Measurements from ENCODE around the gene SLC25A13. TPM values are rescaled to one million over a fixed set of nuclear protein-coding genes. Genes with fewer than 3 reads are reported as not detected.

SLC25A13 gene
- total and polyA plus RNA-seq, 2 of the 4 experiments (the other 2 are of a cell fraction): 7.4 to 11.7 TPM

- dilution Hi-C loops (cut with HindIII; ENCODE audit: low sequenced_read_pairs, unreplicated experiment): no loop called here
These were observed 100.0 kb downstream of the SLC25A13 start for GRCh38 chr7:96221888-96222287.

More at GRCh38 chr7:96221888-96222287, 100.0 kb downstream of the SLC25A13 start:
- no peak overlapping the region for H2BK120ac ChIP-seq (ENCODE audit: low read depth, low read length)
- H4K91ac ChIP-seq (ENCODE audit: insufficient read depth, low read depth, low read length): no peak overlapping the region
- no peaks in the 10 kb centered on the region for H3K9me3 ChIP-seq (ENCODE audit: control insufficient read depth, insufficient read depth, low read length)
- H3K27ac ChIP-seq (ENCODE audit: insufficient read depth, low read length): no peak overlapping the region
- H3K4me3 ChIP-seq (ENCODE audit: insufficient read depth, low read depth, low read length): no peak overlapping the region
- H3K56ac ChIP-seq (ENCODE audit: extremely low read depth, insufficient read depth, low read length): no peak overlapping the region
- no peak for DNase-seq
- no peak overlapping the region for H2BK20ac ChIP-seq (ENCODE audit: low read depth, low read length)
- no peak overlapping the region for H3K4me2 ChIP-seq (ENCODE audit: low read depth, low read length)
- ChIA-PET CTCF (no interaction called here), POLR2A (ENCODE audit: unreplicated experiment) (no interaction called here)
- no peak overlapping the region for H2BK5ac ChIP-seq (ENCODE audit: low read depth, low read length, poor library complexity, severe bottlenecking)
- H3K79me1 ChIP-seq (ENCODE audit: low read depth in 1 of 2, low read length in 2 of 2): peaks cover 0 to 8% of the 10 kb centered on the region in 2 experiments; a peak in 1 of 4 replicates
- no peak overlapping the region for H2AFZ ChIP-seq (replicated peaks; ENCODE audit: low read length, poor library complexity)
- no peaks in the 10 kb centered on the region for H4K20me1 ChIP-seq (ENCODE audit: insufficient read depth, low read length)
- no peaks in the 10 kb centered on the region for H3K4me1 ChIP-seq (ENCODE audit: control insufficient read depth, insufficient read depth, low read length)
- no peak overlapping the region for H2AK9ac ChIP-seq (replicated peaks; ENCODE audit: low read depth, low read length, poor library complexity)
- H4K5ac ChIP-seq (ENCODE audit: low read depth, low read length): no peak overlapping the region
- no peaks in the 10 kb centered on the region for H3K36me3 ChIP-seq (ENCODE audit: control insufficient read depth, insufficient read depth, low read length)
- no TSS peak for BruUV-seq (replicated peaks)
- TF ChIP-seq CEBPB (IDR thresholded peaks at IDR 0.05; ENCODE audit: low read depth, low read length) (no peak), ELK1 (IDR thresholded peaks at IDR 0.05; ENCODE audit: borderline replicate concordance, low read depth, low read length) (no peak), MAFK (IDR thresholded peaks at IDR 0.05; ENCODE audit: low read depth, low read length) (no peak), SMC3 (IDR thresholded peaks at IDR 0.05; ENCODE audit: low read depth, low read length) (no peak), RFX5 (IDR thresholded peaks at IDR 0.05; ENCODE audit: low read depth, low read length) (no peak), CHD1 (IDR thresholded peaks at IDR 0.05; ENCODE audit: low read depth, low read length) (no peak), POLR2A (IDR thresholded peaks at IDR 0.05; ENCODE audit: low read depth, low read length) (no peak), CTCF (conservative IDR thresholded peaks at IDR 0.05; ENCODE audit: low read depth, low read length) (no peak), MXI1 (IDR thresholded peaks at IDR 0.05; ENCODE audit: borderline replicate concordance, low read depth, low read length) (no peak), BHLHE40 (IDR thresholded peaks at IDR 0.05; ENCODE audit: low read depth, low read length) (no peak), MAZ (IDR thresholded peaks at IDR 0.05; ENCODE audit: borderline replicate concordance, low read depth, low read length) (no peak), RAD21 (IDR thresholded peaks at IDR 0.05; ENCODE audit: low read length) (no peak), FOS (IDR thresholded peaks at IDR 0.05; ENCODE audit: low read depth, low read length) (no peak), RCOR1 (IDR thresholded peaks at IDR 0.05; ENCODE audit: insufficient replicate concordance, low read length) (no peak), NFE2L2 (IDR thresholded peaks at IDR 0.05; ENCODE audit: low read depth, low read length) (no peak), USF2 (IDR thresholded peaks at IDR 0.05; ENCODE audit: low read depth, low read length) (no peak)
- in situ Hi-C loops (cut with MboI; ENCODE audit: low sequenced_read_pairs) (no loop called here), intact Hi-C loops (cut with micrococcal nuclease) (no loop called here)
- no peak overlapping the region for H2BK15ac ChIP-seq (ENCODE audit: low read depth, low read length)
- no peaks in the 10 kb centered on the region for H3K27me3 ChIP-seq (ENCODE audit: control insufficient read depth, insufficient read depth, low read length)
- no peak overlapping the region for H3K4ac ChIP-seq (ENCODE audit: low read depth, low read length)
- WGBS, 2 experiments (ENCODE audit: extremely low coverage in 2 of 2, insufficient read length in 1 of 2): no CpG with 5 or more reads among the region's 5 CpGs
- no peak overlapping the region for H3K9ac ChIP-seq (ENCODE audit: low read depth, low read length)
- no peak overlapping the region for H3K23ac ChIP-seq (ENCODE audit: low read depth, low read length)
- no peak for ATAC-seq (ENCODE audit: low read depth)
- no peak overlapping the region for H3K14ac ChIP-seq (replicated peaks; ENCODE audit: low read depth, low read length)
- no peak overlapping the region for H4K8ac ChIP-seq (ENCODE audit: low read depth in 2 of 2, low read length in 2 of 2)
- no peak overlapping the region for H3K18ac ChIP-seq (ENCODE audit: low read depth, low read length)
- no peak overlapping the region for H2AK5ac ChIP-seq (ENCODE audit: low read depth, low read length)
- no peaks in the 10 kb centered on the region for H3K9me1 ChIP-seq (ENCODE audit: insufficient read depth, low read length)

All from IMR-90 (cell line).